Measurements from ENCODE around the gene MME.
"Not testable (repeated sequence)": the region's sequence is repeated elsewhere in the genome, so short reads cannot be mapped to it uniquely, and the experiment has no call there.

Gene MME

GRCh38 chr3:155086051-155086450 is 5.9 kb downstream of the MME start:
- no peak for DNase-seq

- no peak for DNase-seq
These were observed 8.7 kb downstream of the MME start for GRCh38 chr3:155088706-155089345.

GRCh38 chr3:155089495-155089894 is 9.4 kb downstream of the MME start:
- DNase-seq: no peak

GRCh38 chr3:155093261-155093660 is 13.1 kb downstream of the MME start:
- DNase-seq: no peak

GRCh38 chr3:155096303-155097008 is 16.3 kb downstream of the MME start:
- peak in 1 of 4 experiments; percentile 9 for DNase-seq

- peak in 2 of 4 experiments; percentile 26 to 43 for DNase-seq
These were observed 16.9 kb downstream of the MME start for GRCh38 chr3:155097009-155097349.

- no peak for DNase-seq
These were observed 21.3 kb downstream of the MME start for GRCh38 chr3:155101398-155101797.

- no peak for DNase-seq
These were observed 22.2 kb downstream of the MME start for GRCh38 chr3:155102329-155102728.

- no peak for DNase-seq
These were observed 23.6 kb downstream of the MME start for GRCh38 chr3:155103686-155104085.

GRCh38 chr3:155106119-155106518 is 26.0 kb downstream of the MME start:
- DNase-seq: no peak

- no peak for DNase-seq
These were observed 29.9 kb downstream of the MME start for GRCh38 chr3:155110022-155110421.

- DNase-seq: no peak
These were observed 31.1 kb downstream of the MME start for GRCh38 chr3:155110996-155111901.

GRCh38 chr3:155111971-155112370 is 31.9 kb downstream of the MME start:
- DNase-seq: no peak

- no peak for DNase-seq
These were observed 32.7 kb downstream of the MME start for GRCh38 chr3:155112661-155113389.

GRCh38 chr3:155124745-155125144 is 44.6 kb downstream of the MME start:
- DNase-seq: not testable (repeated sequence)

GRCh38 chr3:155129396-155129795 is 49.3 kb downstream of the MME start:
- no peak for DNase-seq

GRCh38 chr3:155130001-155130400 is 49.9 kb downstream of the MME start:
- no peak for DNase-seq

- peak; percentile 5 to 45 (median 30) for DNase-seq
These were observed 51.0 kb downstream of the MME start for GRCh38 chr3:155131104-155131503.

- DNase-seq: not testable (repeated sequence)
These were observed 54.2 kb downstream of the MME start for GRCh38 chr3:155134311-155134710.

GRCh38 chr3:155135003-155135402 is 54.9 kb downstream of the MME start:
- no peak for DNase-seq

- no peak for DNase-seq
These were observed 58.6 kb downstream of the MME start for GRCh38 chr3:155138677-155139076.

GRCh38 chr3:155147588-155147987 is 67.5 kb downstream of the MME start:
- no peak for DNase-seq

GRCh38 chr3:155149494-155149893 is 69.4 kb downstream of the MME start:
- no peak for DNase-seq
